Aorta (tissue), 5 donors: Measurements from ENCODE around the gene CPA1. TPM values are rescaled to one million over a fixed set of nuclear protein-coding genes. Genes with fewer than 3 reads are reported as not detected.

ENCODE experiments used
- ATAC-seq: fragments of 200-7000 bp; cut with Tn5 transposase; one replicate; pipeline ENCODE4 v1.9.1; 2022; ENCODE audit warnings: moderate library complexity; ENCODE audit not compliant: low FRiP score
- DNase-seq, 2 donors: peaks; one replicate each; pipeline ENCODE4 v3.0.0-alpha.2; 2020
- H3K27ac ChIP-seq, 2 donors: one replicate each; pipeline ENCODE4 v1.5.1; 2013; ENCODE audit warnings: low read length in 2 of 2, mild to moderate bottlenecking in 2 of 2, moderate library complexity in 2 of 2, control low read depth in 1 of 2, inconsistent platforms in 1 of 2, low read depth in 1 of 2
- H3K27me3 ChIP-seq, 2 donors: one replicate each; pipeline ENCODE4 v1.6.1; 2013; ENCODE audit warnings: control low read depth in 1 of 2, low read length in 1 of 2, mild to moderate bottlenecking in 1 of 2, moderate library complexity in 1 of 2; ENCODE audit not compliant: insufficient read depth in 2 of 2, control insufficient read depth in 1 of 2
- H3K36me3 ChIP-seq, 2 donors: one replicate each; pipeline ENCODE4 v1.6.1; 2013; ENCODE audit warnings: control low read depth in 1 of 2, low read length in 1 of 2, mild to moderate bottlenecking in 1 of 2; ENCODE audit not compliant: insufficient read depth in 2 of 2, control insufficient read depth in 1 of 2
- H3K4me1 ChIP-seq, 2 donors: one replicate each; pipeline ENCODE4 v1.6.1; 2013; ENCODE audit warnings: low read length in 2 of 2, control low read depth in 1 of 2, mild to moderate bottlenecking in 1 of 2, moderate library complexity in 1 of 2; ENCODE audit not compliant: insufficient read depth in 2 of 2, control insufficient read depth in 1 of 2
- H3K4me3 ChIP-seq, 2 donors: one replicate each; pipeline ENCODE4 v1.5.1; 2013; ENCODE audit warnings: low read length in 2 of 2, control low read depth in 1 of 2, mild to moderate bottlenecking in 1 of 2
- H3K9me3 ChIP-seq: one replicate; pipeline ENCODE4 v1.6.1; 2013; ENCODE audit warnings: mild to moderate bottlenecking, low read length; ENCODE audit not compliant: control insufficient read depth
- WGBS, 2 donors: extraction: QIAGEN DNeasy Blood & Tissue Kit; methylation state at CpG; one replicate each; pipeline ENCODE4 v1.1.7; 2013; 5-methylcytosine and 5-hydroxymethylcytosine counted together
- intact Hi-C, 2 donors: fragments of 100-400 bp; cut with DNase I; formaldehyde crosslinking; loops; one replicate each; pipeline versions ENCODE4 v1.14.2 to v1.15.0; 2022
- polyA plus RNA-seq, 2 donors: library from polyadenylated mRNA; stranded (reverse); fragments of 200-250 nt; gene quantifications; one replicate each; pipeline ENCODE4 v1.2.3, GENCODE V29; 2013
- total RNA-seq, 2 donors: library from RNA; stranded (reverse); fragmentation: NEBNext Ultra II Directional; extraction: Animal tissue kit (Norgen Biotek cat#: 25700); gene quantifications; one replicate each; pipeline ENCODE4 v1.2.1, GENCODE V29; 2021
- donor health status: healthy with polysubstance abuse.
- donor health status: Bipolar disorder and iron deficiency.
- donor health status: DM: no; HTN: no; CAD: no.
- donor health status: DM: no; HTN: no; CAD: no.
- donor health status: DM: yes; HTN: yes; CAD: no.

The CPA1 gene
- total and polyA plus RNA-seq, 4 donors, result 3.6 to 9.4 (median 6.2) TPM

DNA sequence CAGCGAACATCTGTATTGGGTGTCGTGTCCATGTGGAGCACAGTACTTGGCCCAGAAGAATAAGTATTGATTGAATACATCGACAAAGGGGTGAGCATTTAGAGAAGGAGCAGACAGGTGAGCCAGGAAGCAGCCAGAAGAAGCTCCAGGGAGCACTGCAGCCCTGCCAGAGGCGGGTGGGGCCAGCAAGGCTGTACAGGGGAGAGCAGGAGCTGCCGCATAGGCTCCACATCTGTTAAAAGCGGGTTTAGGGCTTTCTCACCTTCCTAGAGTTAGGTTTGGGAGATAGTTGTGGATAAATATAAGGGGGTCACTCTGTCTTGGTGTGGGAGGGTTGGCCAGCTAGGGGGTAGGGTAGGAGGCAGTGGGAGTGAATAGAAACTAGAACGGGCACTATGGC is 1.3 kb upstream of the CPA1 start:
- Histone ChIP-seq H3K36me3 (no peaks in the 10 kb centered on the region), H3K4me3 (no peak overlapping the region), H3K27ac (no peak overlapping the region), H3K4me1 (no peaks in the 10 kb centered on the region), H3K27me3 (no peaks in the 10 kb centered on the region), H3K9me3 (no peaks in the 10 kb centered on the region)
- DNase-seq (no peak), ATAC-seq (no peak)
- intact Hi-C loops, result no loop called here
- 88 to 99% methylated on average over 7 of the region's 7 CpGs for WGBS, 2 donors

DNA sequence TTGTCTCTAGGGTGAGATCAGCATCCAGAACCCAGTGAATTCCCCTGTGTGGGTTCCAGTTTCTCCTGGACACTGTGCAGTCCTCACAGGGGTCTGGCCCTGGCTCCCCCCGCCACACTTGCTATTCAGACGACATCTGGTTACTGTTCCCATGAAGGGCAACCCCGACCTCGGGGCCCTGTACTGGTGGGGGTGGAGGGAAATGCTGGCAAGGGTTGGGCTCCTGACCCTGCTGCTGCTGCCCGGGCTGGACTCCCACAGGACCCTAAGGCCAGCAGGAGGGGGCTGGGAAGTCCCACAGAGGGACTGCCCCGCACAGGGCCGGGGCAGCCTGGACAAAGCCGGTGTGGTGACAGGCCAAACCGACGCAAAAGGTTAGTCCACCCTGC is 768 bp upstream of the CPA1 start:
- Histone ChIP-seq H3K27ac (no peak overlapping the region), H3K9me3 (no peaks in the 10 kb centered on the region), H3K4me3 (no peak overlapping the region), H3K36me3 (no peaks in the 10 kb centered on the region), H3K4me1 (no peaks in the 10 kb centered on the region), H3K27me3 (no peaks in the 10 kb centered on the region)
- 31 to 39% methylated on average over 10 of the region's 10 CpGs for WGBS, 2 donors
- ATAC-seq (peak; percentile 37), DNase-seq (no peak)
- intact Hi-C loops, result no loop called here

DNA sequence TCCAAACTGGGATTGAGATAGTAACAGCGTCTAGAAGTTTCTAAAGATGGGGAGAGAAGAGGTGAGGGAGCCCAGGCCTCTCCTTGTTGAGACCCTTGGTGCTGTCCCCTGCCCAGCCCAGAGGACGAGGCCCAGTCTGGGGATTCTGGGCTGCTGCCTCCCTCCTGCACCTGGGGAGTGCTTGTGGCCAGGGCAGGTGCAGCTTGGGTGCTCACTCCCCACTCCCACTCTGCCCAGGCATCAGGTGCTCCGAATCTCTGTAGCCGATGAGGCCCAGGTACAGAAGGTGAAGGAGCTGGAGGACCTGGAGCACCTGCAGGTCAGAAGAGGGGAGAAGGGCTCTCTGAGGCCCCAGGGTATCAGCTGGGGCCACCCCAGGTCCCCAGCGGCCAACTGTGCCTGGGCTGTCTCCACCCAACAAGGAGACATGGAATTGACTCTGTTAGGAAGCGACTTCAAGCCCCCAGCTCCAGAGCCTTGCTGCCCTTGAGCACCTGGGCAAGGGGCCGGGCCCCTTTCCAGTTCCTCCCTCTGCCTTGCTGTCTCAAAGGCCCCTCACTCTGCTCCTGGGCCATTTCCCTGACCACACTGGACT is 664 bp downstream of the CPA1 start:
- no peak overlapping the region for H3K27ac ChIP-seq
- ATAC-seq (no peak), DNase-seq (no peak)
- no peaks in the 10 kb centered on the region for H3K36me3 ChIP-seq
- intact Hi-C loops, result no loop called here
- H3K4me1 ChIP-seq, result no peaks in the 10 kb centered on the region
- H3K9me3 ChIP-seq, result no peaks in the 10 kb centered on the region
- no peak overlapping the region for H3K4me3 ChIP-seq
- 94 to 95% methylated on average over 7 of the region's 7 CpGs for WGBS, 2 donors
- H3K27me3 ChIP-seq, result no peaks in the 10 kb centered on the region

DNA sequence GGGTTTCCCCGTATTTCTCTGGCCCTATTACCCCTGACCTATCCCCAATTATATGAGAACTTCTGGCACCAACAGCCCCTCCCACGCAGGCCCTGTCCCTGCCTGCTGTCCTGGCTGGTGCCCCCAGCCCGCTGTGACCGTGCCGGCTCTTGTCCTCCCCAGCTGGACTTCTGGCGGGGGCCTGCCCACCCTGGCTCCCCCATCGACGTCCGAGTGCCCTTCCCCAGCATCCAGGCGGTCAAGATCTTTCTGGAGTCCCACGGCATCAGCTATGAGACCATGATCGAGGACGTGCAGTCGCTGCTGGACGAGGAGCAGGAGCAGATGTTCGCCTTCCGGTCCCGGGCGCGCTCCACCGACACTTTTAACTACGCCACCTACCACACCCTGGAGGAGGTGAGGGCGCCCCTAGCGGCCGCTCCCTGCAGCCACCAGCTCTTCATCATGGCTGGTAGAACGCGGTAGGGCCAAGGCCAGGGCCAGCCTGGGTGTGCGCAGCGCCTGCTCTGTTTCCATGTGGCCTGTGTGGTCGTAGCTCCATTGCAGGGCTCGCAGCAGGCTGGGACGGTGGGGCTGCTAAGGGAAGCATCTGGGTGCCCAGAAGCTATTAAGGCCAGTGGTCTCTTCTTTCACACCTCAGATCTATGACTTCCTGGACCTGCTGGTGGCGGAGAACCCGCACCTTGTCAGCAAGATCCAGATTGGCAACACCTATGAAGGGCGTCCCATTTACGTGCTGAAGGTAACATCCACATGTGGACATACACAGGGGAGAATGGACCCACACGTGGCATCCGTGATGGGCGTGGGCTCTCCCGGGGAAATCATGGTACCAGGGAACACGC is 1.4 kb downstream of the CPA1 start:
- 94% methylated on average over 41 of the region's 41 CpGs for WGBS, 2 donors
- no peak overlapping the region for H3K27ac ChIP-seq
- DNase-seq (no peak), ATAC-seq (no peak)
- intact Hi-C loops, result no loop called here
- no peak overlapping the region for H3K4me3 ChIP-seq
- no peaks in the 10 kb centered on the region for H3K27me3 ChIP-seq
- no peaks in the 10 kb centered on the region for H3K36me3 ChIP-seq
- H3K9me3 ChIP-seq, result no peaks in the 10 kb centered on the region
- H3K4me1 ChIP-seq, result no peaks in the 10 kb centered on the region

DNA sequence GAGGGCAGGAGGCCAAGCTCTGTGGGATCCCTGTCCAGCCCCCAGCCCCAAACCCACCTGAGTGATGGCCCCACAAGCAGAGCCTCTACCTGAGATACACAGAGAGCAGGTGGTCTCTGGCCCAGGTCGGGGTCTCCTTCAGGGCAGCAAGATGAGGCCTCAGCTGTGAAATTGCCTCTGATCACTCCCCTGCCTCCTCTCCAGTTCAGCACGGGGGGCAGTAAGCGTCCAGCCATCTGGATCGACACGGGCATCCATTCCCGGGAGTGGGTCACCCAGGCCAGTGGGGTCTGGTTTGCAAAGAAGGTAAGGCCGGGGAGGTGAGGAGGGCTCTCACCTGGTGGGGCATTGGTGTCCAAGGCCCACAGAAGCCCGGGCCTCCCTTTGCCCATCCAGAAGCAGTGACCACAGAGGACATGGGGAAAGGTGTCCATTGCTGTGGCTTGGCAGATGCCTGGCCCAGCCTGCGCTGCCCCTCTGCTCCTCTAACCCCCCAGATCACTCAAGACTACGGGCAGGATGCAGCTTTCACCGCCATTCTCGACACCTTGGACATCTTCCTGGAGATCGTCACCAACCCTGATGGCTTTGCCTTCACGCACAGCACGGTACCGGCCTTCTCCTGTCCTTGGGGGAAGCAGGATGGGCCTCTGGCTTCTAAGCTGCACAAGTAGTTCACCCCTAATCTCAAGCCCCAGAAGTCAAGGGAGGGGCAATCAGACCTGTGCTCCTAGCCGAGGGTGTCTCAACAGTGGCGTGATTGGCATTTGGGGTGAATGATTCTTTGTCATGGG is 3.1 kb downstream of the CPA1 start:
- Histone ChIP-seq H3K4me1 (no peaks in the 10 kb centered on the region), H3K4me3 (no peak overlapping the region), H3K36me3 (no peaks in the 10 kb centered on the region), H3K9me3 (no peaks in the 10 kb centered on the region), H3K27ac (no peak overlapping the region), H3K27me3 (no peaks in the 10 kb centered on the region)
- ATAC-seq, result no peak
- DNase-seq, result no peak
- intact Hi-C loops, result no loop called here
- 93 to 96% methylated on average over 18 of the region's 18 CpGs for WGBS, 2 donors

DNA sequence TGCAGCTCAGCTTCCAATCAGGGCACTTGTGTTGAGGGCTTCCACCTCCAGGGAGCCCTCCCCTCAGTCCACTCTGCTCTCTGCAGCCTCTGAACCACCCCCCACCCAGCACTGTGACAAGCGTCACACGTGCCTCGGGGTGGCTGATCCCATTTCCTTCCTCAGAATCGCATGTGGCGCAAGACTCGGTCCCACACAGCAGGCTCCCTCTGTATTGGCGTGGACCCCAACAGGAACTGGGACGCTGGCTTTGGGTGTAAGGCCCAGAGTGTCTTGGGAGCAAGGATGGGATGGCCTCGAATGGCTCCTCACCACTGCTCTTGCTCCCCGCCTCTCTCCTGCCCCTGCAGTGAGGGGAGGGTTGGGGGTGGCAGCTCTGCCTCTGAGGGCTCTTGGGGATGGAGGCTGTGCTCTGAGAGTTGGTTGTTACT is 4.1 kb downstream of the CPA1 start:
- no peaks in the 10 kb centered on the region for H3K27me3 ChIP-seq
- no peak overlapping the region for H3K27ac ChIP-seq
- H3K4me3 ChIP-seq, result no peak overlapping the region
- peak in 1 of 2 donors; percentile 54 for DNase-seq
- intact Hi-C loops, result no loop called here
- ATAC-seq, result no peak
- WGBS, 2 donors, result 90 to 95% methylated on average over 10 of the region's 10 CpGs
- no peaks in the 10 kb centered on the region for H3K4me1 ChIP-seq
- H3K9me3 ChIP-seq, result no peaks in the 10 kb centered on the region
- no peaks in the 10 kb centered on the region for H3K36me3 ChIP-seq

DNA sequence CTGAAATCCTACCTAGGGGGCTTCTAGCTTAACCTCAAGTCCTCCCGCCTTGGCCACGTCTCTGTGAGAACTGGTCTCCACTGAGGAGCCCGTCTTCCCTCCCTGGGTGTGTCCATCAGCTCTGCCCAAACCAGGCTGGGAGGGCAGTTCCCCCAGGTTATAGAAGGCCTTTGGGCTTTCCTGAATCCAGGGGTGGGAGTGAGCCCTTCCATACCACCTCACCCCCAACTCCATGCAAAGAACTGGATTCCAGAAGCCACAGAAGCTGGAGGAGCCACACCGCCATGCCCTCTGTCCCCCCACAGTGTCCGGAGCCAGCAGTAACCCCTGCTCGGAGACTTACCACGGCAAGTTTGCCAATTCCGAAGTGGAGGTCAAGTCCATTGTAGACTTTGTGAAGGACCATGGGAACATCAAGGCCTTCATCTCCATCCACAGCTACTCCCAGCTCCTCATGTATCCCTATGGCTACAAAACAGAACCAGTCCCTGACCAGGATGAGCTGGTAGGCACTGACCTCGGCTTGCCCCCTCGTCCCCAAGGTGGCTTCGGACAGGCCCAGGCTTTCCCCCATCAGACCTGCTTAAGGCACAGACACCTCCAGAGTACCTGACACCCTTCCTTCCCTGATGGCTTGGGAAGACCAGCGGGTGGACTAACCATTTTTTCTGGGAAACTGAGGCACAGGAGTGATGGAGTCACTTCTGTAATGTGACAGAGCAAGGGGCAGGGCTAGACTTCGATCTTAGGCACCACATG is 4.7 kb downstream of the CPA1 start:
- H3K4me3 ChIP-seq, result no peak overlapping the region
- no peak overlapping the region for H3K27ac ChIP-seq
- no peaks in the 10 kb centered on the region for H3K27me3 ChIP-seq
- H3K36me3 ChIP-seq, result no peaks in the 10 kb centered on the region
- ATAC-seq (no peak), DNase-seq (peak in 1 of 2 donors; percentile 51)
- H3K4me1 ChIP-seq, result no peaks in the 10 kb centered on the region
- WGBS, 2 donors, result 95 to 96% methylated on average over 13 of the region's 13 CpGs
- no peaks in the 10 kb centered on the region for H3K9me3 ChIP-seq
- intact Hi-C loops, result no loop called here

DNA sequence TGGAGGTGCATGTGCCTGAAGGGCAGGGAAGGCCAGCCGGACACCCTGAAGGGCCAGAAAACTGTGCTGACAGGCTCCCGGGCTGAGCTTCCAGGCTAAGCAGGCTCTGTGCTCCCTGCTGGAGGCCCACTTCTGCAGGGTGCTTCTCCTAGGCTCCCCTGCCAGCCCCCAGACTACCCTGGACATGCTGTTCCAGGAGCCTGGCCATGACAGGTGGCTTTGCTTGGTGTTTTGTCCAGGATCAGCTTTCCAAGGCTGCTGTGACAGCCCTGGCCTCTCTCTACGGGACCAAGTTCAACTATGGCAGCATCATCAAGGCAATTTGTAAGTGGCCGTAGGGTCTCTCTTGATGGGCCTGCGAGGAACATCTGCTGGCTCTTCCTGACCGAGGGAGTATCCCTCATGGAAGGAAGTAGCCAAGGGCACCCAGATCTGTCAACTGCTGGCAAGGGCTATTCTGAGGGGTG is 5.3 kb downstream of the CPA1 start:
- Histone ChIP-seq H3K27ac (no peak overlapping the region), H3K9me3 (no peaks in the 10 kb centered on the region), H3K36me3 (no peaks in the 10 kb centered on the region), H3K4me1 (no peaks in the 10 kb centered on the region), H3K4me3 (no peak overlapping the region), H3K27me3 (no peaks in the 10 kb centered on the region)
- DNase-seq, result peak in 1 of 2 donors; percentile 48
- no peak for ATAC-seq
- intact Hi-C loops, result no loop called here
- WGBS, 2 donors, result 95 to 98% methylated on average over 6 of the region's 6 CpGs
